ENCODE data around the gene KYNU.

DNA sequence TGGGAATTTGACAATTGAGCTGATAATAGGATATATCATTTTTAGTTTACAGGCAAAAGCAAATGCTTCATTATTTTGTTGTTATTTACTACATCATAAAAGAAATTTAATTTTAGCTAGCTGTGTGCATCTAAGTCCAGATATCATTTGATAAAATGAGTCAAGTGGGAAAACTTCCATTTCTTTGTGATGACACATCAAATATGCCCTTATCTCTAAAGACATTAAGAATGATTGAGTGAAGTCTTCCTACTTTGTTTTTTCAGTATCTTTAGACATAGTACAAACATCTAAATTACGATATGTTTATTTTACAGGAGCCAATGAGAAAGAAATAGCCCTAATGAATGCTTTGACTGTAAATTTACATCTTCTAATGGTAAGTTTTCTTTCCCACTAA is 77.0 kb downstream of the KYNU start:
- TF ChIP-seq, protein P1, sequence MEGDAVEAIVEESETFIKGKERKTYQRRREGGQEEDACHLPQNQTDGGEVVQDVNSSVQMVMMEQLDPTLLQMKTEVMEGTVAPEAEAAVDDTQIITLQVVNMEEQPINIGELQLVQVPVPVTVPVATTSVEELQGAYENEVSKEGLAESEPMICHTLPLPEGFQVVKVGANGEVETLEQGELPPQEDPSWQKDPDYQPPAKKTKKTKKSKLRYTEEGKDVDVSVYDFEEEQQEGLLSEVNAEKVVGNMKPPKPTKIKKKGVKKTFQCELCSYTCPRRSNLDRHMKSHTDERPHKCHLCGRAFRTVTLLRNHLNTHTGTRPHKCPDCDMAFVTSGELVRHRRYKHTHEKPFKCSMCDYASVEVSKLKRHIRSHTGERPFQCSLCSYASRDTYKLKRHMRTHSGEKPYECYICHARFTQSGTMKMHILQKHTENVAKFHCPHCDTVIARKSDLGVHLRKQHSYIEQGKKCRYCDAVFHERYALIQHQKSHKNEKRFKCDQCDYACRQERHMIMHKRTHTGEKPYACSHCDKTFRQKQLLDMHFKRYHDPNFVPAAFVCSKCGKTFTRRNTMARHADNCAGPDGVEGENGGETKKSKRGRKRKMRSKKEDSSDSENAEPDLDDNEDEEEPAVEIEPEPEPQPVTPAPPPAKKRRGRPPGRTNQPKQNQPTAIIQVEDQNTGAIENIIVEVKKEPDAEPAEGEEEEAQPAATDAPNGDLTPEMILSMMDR (IDR thresholded peaks at IDR 0.05 in 2 of 3, conservative IDR thresholded peaks at IDR 0.05 in 1 of 3; ENCODE audit: control insufficient read depth in 2 of 3, extremely low read depth in 1 of 3, insufficient read depth in 1 of 3, low read depth in 3 of 3, low read length in 3 of 3), result no peak
- TF ChIP-seq SP1 (IDR thresholded peaks at IDR 0.05; ENCODE audit: low read depth, low read length) (no peak), ZZZ3 (IDR thresholded peaks at IDR 0.05; ENCODE audit: control insufficient read depth, insufficient read length, low read depth) (no peak), PAX8 (IDR thresholded peaks at IDR 0.05) (no peak), POLR2AphosphoS5 (IDR thresholded peaks at IDR 0.05; ENCODE audit: low read length) (no peak), JUND (IDR thresholded peaks at IDR 0.05; ENCODE audit: low read depth, low read length) (no peak), CREB1 (IDR thresholded peaks at IDR 0.05; ENCODE audit: low read depth) (no peak), POU2F2 (IDR thresholded peaks at IDR 0.05; ENCODE audit: borderline replicate concordance, low read depth, low read length) (no peak), POLR2A (IDR thresholded peaks at IDR 0.05; ENCODE audit: low read depth, low read length) (no peak), CBX3 (IDR thresholded peaks at IDR 0.05; ENCODE audit: borderline replicate concordance, low read depth) (no peak), CHD2 (IDR thresholded peaks at IDR 0.05; ENCODE audit: borderline replicate concordance, low read depth, low read length) (no peak)
- TF ChIP-seq, protein P2, sequence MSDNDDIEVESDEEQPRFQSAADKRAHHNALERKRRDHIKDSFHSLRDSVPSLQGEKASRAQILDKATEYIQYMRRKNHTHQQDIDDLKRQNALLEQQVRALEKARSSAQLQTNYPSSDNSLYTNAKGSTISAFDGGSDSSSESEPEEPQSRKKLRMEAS (IDR thresholded peaks at IDR 0.05; ENCODE audit: low read depth, low read length), result no peak
- TF ChIP-seq, protein P3, sequence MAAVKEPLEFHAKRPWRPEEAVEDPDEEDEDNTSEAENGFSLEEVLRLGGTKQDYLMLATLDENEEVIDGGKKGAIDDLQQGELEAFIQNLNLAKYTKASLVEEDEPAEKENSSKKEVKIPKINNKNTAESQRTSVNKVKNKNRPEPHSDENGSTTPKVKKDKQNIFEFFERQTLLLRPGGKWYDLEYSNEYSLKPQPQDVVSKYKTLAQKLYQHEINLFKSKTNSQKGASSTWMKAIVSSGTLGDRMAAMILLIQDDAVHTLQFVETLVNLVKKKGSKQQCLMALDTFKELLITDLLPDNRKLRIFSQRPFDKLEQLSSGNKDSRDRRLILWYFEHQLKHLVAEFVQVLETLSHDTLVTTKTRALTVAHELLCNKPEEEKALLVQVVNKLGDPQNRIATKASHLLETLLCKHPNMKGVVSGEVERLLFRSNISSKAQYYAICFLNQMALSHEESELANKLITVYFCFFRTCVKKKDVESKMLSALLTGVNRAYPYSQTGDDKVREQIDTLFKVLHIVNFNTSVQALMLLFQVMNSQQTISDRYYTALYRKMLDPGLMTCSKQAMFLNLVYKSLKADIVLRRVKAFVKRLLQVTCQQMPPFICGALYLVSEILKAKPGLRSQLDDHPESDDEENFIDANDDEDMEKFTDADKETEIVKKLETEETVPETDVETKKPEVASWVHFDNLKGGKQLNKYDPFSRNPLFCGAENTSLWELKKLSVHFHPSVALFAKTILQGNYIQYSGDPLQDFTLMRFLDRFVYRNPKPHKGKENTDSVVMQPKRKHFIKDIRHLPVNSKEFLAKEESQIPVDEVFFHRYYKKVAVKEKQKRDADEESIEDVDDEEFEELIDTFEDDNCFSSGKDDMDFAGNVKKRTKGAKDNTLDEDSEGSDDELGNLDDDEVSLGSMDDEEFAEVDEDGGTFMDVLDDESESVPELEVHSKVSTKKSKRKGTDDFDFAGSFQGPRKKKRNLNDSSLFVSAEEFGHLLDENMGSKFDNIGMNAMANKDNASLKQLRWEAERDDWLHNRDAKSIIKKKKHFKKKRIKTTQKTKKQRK (IDR thresholded peaks at IDR 0.05; ENCODE audit: low read depth, low read length), result no peak
